SK-N-MC (cell line): ENCODE measurements around the gene TMCO2.

ENCODE experiments used
- EZH2 ChIP-seq: fragments of 200-600 bp; sonication (generic); IDR thresholded peaks from one replicate; pipeline ENCODE4 v1.6.1; 2017; ENCODE audit warnings: antibody characterized with exemption
- POLR2AphosphoS5 ChIP-seq: IDR thresholded peaks from 2 replicates; pipeline ENCODE4 v1.6.1; 2012; ENCODE audit warnings: mild to moderate bottlenecking, low read depth, low read length, borderline replicate concordance

DNA sequence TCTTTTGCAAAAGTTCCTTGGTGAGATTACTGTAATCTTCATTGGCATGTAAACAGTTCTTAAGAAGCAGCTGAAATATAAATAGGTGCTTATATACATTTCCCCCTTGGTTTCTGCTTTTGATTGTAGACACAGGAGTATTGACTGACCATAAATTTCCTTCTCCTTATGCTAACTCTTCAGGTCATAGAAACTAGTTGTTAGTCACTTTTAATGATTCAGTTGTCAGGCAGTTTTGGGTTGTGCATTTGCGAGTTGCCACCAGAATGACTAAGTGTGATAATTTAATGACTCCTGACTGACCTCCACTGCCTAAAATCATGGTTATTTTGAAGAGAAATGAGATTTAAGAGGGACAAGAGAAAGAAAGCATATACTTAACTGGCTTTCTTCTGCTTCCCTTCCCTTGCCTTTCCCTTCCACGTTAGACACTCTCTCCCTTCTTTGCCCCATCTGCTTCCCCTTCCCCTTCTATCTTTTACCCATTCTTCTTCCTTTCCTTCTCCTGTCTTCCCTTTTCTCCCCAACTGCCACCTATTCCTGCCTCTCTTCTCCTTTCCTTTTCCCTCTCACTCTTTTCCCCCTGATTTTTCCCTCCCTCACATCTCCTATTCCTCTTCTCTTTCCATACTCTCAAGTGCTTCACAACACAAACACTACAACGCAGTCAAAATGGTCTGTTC lies 22.6 kb downstream of the TMCO2 start:
- TF ChIP-seq POLR2AphosphoS5: no peak
- TF ChIP-seq EZH2: no peak
